ENCODE results near the gene GIT2.
"Not testable (repeated sequence)": the region's sequence is repeated elsewhere in the genome, so short reads cannot be mapped to it uniquely, and the experiment has no call there.

Gene GIT2

DNA sequence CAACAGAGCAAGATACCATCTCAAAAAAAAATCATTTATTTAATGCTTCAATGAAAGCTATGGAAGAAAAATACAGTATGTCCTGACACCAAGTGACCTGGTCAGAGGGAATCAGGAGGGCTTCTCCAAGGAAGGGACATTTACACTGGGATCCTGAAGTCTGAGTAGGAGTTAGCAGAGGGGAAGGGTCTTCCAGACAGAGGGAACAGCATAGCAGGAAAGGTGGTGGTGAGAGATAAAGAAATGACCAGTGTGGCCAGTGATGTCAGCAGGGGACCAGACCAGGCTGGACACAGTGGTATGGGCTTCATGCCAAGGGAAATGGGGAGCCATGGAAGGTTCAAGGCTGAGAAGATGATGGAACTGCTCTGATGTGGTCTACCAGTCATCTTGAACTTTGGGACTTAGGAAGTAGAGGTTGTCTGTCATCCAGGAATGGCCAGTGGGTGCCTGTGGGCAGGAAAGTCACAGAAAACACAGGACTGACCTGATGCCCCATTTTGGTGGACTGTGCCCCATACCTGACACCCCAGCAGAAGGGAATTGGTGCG is 103.9 kb downstream of the GIT2 start:
- no peak for DNase-seq (ENCODE audit: low spot score)

DNA sequence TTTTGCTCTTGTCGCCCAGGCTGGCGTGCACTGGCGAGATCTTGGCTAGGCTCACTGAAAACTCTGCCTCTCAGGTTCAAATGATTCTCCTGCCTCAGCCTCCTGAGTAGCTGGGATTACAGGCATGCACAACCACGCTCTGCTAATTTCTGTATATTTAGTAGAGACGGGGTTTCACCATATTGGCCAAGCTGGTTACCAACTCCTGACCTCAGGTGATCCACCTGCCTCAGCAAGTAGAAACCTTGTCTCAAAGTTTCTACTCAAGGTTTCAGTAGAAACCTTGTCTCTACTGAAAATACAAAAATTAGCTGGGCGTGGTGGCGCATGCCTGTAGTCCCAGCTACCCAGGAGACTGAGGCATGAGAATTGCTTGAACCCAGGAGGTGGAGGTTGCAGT is 104.4 kb downstream of the GIT2 start:
- DNase-seq (ENCODE audit: low spot score) = not testable (repeated sequence)

DNA sequence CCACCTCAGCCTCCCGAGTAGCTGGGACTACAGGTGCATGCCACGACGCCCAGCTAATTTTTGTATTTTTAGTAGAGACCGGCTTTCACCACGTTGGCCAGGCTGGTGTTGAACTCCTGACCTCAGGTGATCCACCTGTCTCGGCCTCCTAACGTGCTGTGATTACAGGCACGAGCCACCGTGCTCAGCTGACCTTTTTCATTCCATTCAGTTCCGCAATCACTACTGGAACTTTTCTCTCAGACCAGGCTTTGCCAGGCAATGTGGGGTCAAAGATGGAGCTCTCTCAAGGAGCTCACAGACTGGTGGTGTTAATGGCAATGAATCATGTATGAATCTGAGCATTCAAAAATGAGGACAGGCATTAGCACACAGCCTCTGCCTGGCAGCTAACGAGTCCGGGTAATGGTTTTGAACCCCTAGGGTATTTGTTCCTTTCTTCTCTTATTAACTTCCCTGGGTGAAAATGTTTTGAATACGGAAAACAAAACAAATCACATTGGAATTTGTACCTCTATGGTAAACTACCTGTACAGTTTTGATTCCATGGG is 105.5 kb downstream of the GIT2 start:
- DNase-seq (ENCODE audit: low spot score) = no peak

DNA sequence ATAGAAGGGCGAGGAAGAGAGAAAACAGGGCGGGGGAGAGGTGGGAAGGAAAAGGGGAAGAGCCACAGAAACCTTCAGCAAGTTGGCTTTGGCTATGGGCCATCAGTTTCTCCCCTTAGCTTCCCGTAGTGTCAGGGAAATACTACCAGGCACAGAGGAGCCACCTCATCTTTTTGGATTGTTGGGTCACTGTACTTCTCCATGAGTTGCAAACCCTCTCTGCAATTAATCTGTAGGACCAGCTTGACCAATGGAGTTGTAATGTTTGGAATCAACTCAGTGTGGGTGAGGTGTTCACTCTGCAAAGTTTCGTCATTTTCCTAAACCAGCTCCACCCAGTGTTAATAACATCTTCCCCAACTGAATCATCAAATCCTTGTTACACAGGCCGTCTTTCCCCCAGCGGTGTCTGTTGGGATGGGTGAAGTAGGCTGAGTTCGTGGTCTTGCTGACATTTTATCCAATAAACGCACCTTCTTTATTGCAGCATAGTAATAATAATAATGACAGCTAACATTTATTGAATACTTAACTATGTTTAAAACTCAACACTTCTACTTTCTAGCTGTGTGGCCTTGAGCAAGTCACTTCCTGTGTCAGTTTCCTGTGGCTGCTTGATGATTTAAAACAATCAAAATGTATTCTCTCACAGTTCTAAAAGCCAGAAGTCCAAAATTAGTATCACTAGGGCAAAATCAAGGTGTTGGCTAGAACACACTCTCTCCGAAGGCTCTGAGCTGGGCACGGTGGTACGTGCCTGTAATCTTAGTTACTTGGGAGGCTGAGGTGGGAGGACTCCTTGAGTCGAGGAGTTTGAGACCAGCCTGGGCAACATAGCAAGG is 107.8 kb downstream of the GIT2 start:
- DNase-seq (ENCODE audit: low spot score) = no peak

DNA sequence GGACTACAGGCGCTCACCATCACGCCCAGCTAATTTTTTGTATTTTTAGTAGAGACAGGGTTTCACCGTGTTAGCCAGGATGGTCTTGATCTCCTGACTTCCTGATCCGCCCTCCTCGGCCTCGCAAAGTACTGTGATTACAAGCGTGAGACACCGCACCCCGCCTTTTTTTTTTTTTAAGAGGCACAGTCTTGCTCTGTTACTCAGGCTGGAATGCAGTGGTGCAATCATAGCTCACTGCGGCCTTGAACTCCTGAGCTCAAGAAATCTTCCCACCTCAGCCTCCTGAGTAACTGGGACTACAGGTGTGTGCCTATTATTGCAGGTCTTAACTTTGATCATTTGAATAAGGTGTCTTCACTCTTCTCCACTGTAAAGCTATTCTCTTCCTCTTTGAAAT is 110.6 kb downstream of the GIT2 start:
- no peak for DNase-seq (ENCODE audit: low spot score)

DNA sequence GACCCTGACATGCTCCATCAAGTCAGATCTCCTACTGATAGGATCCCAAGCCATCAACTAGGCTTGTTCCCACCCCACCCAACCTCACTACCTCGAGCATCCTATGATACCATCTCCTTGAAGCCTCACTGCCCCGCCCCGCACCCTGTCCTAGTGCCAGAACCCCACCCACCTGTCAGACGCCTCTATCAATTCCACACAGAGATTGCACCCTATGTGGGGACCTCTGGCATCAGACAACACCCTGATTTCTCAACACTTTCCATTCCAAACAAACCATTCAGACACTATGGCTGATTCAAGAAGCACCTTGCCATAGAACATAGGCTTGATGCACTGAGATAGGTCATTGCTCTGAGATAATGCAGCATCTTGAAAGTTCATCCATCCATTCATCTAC is 112.7 kb downstream of the GIT2 start:
- DNase-seq (ENCODE audit: low spot score) = no peak

DNA sequence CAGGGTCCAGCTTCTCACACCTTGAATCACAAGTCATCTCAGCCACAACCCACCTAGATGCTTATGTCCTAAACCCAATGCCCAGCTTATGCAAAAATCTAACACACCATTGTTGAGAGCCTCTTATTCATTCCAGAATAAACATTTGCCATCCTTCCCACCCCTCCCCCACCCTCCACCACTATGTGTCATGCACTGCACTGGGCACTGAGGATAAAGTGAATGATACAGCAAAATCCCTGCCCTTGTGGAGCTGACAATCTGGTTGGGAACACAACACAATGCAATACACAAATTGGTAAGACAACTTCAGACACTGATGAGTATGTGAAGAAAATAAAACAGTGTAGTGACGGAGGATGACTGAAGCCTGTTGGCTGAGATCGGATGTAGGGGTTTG is 114.4 kb downstream of the GIT2 start:
- no peak for DNase-seq (ENCODE audit: low spot score)

DNA sequence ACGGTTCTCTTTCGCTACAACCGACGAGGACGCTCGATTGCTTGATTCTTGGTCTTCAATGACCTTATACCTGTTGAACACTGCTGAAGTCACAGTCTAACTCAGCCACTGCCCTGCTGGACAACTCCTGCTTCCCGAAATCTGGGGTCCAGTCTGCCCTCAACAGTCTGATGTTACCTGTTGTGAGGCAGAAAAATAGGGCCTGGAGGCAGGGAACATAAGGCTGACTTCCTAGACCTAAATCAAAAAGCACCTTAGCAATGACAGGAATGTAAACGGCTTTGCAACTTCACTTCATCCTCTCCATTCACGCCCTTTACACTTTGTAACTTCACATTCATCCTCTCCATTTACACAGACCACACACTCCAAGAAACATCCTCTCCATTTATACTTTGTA is 115.2 kb downstream of the GIT2 start:
- no peak for DNase-seq (ENCODE audit: low spot score)

DNA sequence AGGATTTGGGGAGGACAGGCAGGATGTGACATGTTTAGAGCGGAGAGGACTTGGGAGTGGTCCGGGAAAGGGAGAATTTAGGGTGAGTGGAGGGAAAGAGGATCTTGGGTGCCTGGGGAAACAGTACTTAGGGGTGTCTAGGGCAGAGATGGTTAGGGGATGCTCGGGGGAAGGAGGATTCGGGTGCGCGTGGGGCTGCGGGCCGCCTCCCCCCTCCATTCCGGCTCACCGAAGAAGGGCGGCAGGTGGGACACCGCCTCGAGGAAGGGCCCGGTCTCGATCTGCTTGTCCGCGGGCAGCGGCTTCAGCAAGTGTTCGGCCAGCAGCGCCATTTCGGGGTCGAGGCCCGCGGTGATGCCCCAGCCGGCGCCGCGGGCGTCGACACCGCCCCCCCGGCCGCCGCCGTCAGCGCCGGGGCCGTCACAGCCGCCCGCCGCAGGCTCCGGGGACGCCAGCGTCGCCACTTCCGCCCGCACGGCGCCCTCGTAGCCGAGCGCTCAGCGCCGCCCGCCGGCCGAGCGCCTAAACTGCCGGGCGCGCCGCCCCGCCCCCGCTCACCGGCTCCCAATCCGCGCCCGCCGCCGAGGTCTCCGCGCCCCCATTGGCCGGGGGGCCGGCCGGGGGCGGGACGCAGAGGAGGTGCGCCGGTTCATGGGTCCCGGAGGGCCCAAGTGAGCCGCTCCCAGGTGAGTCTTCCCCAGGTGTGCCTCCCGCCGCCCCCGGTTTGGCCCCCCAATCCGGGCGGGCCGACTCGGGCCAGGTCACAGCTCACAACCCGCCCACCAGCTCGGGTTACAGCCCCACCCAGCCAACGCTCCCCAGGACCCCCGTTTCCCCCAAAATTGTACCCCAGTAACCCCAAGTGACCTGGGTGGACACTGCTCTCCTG is 115.9 kb downstream of the GIT2 start, which contains the start of gene GLTP:
TSS of gene GLTP (minus strand) at position 499 of the 889 bp plus-strand sequence. CDS start at position 332, 167 bp downstream.
- DNase-seq (ENCODE audit: low spot score) = peak; percentile 71

Data from SK-N-DZ (cell line).